Activated effector memory CD4-positive, alpha-beta T cell treated with anti-CD3 and anti-CD28 coated beads, Interleukin-2, amount 50 U/mL, for 16 hours (primary cell): Measurements from ENCODE around the gene GLDC.

Experiments
- DNase-seq: peaks from one replicate; pipeline ENCODE4 v3.0.0-alpha.2; 2020

Gene GLDC

DNA sequence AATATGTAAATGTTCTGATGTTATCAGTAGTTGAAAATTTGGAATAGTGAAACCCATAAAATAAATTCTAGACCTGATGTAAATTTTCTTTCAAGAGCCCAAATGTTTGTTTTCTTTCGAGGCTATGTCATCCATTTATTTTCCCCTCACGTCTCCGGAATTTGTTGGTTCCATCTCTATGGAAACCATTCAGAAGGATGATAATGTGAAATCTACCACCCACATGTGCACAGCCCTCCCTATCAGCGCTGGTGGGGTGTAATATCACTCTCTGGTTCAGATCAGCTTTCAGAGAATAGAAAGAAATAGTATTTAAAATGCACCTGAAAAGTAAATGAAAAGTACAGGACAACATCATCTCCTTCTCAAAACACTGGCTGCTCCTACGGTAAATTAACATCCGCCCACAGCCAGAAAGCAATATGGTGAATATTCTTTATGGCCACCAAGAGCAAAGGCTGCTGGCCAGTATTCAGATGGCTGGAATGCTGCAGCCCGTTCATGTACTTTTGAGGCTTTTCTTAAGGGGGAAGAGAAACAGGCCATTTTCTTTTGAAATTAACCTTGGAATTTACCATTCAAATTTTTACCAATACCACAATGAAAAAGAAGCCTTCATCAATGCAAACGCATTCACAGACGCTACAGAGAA, 28.5 kb downstream of the GLDC start:
- DNase-seq: no peak

DNA sequence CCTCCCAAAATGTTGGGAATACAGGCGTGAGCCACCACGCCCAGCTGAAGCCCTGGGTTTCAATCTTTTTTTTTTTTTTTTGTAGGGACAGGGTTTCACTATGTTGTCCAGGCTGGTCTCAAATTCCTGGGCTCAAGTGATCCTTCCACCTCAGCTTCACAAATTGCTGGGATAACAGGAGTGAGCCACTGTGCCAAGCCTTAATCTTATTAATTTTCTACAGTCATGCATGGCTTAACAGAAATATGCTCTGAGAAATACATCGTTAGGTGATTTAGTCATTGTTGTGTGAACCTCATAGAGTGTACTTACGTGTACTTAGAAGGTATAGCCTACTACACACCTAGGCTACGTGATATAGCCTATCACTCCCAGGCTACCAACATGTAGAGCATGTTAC, 31.0 kb downstream of the GLDC start:
- DNase-seq: no peak

DNA sequence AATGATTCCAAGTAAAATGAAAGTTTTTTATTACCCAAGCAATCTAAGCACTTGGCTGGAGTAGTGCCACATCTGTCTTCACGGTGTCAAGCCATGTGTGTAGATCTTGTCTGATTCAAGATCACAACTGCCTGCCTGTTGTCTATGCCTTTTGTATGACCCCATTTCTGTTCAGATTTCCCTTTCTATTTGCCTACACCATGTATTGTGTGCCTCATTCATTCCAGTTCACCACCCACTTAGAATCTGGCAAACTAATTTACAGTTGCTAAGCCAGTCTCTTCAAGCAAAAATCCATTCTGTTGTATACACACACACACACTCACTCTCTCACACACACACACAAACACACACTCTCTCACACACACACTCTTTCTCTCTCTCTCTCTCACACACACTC, 33.7 kb downstream of the GLDC start:
- no peak for DNase-seq

DNA sequence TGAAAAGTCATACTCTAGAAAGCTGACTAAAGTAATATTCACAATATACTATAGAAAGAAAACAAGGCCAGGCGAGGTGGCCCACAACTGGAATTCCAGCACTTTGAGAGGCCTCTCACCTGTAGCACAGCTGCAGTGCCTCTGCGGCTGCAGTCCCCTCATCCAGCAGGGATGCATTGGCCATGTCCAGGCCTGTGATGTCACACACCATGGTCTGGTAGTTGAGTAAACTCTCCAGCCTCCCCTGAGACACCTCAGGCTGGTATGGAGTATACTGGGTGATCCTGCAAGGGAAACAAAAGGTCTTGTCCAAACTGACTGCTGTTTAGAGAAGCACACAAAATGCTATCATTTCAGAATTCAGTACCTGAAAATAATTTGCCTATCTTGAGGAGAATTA, 35.5 kb downstream of the GLDC start:
- DNase-seq: no peak

DNA sequence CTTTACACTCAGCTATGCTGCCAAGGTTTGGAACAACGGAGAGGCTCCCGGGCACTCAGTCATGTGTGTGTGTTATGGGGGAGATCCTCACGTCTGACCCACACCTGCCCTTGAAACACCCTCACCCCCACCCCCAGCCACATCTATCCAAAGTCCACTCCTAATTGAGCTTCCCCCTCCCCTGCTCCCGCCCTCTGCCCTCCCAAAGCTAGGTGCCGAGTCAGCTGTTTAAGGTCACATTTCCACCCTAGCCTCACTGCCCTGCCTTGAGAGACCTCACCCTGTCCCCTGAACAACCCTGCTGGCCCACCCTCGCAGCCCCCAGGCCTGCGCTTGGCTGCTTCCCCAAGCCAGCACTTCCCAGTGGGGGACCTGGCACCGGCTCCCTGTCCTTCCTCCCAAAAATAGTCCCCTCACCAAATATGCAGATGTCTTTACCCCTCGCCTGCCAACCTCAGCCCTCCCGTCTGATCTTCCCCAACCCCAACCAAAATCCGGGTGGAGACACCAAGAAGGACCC, 36.0 kb downstream of the GLDC start:
- no peak for DNase-seq

DNA sequence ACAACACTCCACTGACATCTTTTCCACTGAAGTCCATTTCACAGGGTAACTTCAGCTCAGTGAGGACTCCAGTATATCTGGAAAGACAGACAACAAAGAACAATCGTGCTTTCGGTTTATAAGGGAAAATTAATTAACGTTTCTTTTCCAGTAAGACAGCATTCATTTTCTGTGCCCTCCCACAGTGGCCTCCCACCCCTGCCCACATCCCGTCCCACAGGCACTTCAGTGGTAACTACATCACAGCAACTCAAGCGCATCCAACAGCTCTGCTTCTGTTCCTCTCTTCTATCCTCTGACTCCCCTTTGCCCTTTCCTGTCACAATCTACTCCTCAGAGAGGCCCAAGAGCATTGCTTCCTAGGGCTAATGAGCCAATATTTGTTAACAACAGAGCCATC, 40.3 kb downstream of the GLDC start:
- DNase-seq: no peak

DNA sequence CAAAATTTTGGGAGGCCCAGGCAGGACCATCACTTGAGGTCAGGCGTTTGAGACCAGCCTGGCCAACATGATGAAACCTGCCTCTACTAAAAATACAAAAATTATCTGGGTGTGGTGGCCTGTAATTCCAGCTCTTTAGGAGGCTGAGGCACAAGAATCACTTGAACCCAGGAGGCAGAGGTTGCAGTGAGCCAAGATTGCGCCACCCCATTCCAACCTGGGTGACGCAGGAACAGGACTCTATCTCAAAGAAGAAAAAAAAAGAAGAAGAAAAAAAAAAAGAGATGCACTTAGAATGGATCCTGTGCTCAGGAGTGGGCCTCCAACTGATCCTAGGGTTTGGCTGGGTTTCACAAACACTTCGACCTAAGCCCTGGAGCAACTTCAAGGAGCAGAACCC, 45.1 kb downstream of the GLDC start:
- DNase-seq: no peak

DNA sequence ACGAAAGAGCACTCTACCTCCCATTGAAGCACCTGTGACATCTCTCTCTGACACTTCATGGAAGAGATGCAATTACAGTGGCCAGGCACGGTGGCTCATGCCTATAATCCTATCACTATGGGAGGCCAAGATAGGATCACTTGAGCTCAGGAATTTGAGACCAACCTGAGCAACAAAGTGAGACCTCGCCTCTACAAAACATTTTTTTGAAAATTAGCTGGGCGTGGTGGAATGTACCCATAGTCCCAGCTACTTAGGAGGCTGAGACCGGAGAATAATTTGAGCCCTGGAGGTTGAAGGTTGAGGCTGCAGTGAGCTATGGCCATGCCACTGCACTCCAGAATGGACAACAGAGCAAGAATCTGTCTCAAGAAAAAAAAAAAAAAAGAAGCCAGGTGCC, 45.5 kb downstream of the GLDC start:
- DNase-seq: no peak

DNA sequence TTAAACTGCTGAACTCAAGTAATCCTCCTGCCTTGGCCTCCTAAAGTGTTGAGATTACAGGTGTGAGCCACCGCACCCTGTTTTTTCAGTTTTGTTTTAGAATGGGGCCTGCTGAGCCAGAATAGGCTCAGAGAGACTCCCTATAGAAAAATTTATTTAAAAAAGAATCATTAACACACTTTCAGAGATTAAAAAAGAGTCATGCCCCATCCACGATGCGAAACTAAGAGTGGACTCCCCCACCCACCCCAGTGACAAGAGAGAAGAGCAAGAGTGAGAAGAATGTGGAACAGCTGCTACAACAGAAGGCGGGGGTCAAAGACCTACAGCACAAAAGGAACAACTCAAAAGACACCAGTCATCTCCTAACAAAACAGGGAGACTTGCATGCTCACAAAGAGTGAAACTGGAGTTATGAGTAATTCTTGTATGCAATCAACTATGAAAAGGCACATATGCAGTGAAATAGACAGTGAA, 47.2 kb downstream of the GLDC start:
- DNase-seq: no peak

DNA sequence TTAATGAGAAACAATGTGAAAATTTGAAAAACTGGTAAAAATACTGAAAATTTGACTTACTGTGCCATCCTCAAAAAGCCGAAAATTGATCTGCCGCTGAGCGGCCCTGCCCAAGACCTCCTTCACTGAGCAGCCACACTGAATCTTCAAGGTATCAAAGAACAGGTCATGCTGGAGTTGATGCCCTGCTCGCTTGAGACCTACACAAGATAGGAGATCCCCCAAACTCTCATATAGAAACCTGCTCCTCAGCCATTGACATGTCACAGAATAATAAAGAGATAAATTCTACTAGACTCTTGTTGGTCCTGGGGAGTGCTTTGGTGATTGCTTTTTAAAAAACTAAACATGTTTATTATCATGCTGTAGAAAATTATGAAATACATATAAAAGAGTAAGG, 52.7 kb downstream of the GLDC start:
- no peak for DNase-seq

DNA sequence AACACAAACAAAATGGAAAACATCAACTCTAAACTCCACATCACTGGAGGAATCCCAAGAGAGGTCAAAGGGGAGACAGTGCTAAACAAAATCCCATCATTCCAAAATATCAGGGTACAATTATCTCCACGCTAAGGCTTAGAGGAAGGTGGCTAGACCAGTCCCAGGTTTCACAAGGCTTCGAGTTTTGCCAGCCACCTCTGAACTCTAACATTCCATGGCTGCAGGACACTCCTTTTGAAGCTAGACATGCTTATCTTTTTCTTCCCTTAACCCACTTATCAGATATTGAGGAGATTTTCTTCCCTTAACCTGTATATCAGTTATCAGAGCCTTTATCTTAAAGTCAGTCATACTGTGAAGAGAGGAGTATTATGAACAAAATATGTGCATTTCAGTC, 53.3 kb downstream of the GLDC start:
- DNase-seq: no peak

DNA sequence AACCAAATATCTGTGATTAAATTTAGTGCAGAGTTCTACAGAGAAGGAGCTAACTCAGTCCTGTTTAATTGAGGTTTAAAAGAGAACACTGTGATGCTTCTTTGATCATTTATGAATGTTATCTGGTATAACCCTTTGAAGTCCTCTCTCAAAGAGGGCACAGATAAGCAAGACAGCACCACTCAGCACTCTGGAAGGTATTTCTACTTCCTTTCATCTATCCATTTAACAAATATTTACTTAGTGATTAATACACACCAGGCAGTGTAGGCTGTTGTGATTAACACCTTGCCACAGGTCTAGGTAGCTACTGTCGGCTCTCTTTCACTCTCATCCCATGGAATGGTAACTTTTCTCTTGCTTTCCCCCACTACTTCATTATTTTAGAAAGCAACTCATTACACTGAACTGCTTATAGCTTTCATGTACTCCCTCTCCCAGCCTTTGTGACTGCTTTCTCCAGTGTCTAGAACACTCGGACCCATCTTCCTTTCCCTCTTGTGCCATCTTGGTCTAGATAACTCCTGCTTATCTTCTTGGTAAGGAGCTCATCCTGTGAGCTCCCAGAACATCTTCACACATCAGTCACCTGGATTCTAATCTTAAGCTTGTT, 54.7 kb downstream of the GLDC start:
- DNase-seq: no peak

DNA sequence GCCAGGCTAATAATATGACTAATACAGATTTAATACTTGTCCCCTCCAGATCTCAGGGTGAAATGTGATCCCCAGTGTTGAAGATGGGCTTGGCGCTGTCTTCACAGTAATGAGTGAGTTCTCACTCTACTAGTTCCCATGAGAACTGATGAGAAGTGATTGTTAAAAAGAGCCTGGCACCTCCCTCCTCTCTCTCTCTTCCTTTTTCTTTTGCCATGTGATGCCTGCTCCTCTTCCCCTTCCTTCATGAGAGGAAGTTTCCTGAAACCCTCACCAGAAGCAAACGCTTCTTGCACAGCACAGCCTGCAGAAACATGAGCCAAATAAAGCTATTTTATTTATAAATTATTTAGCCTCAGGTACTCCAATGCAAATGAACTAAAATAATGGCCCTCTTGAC, 55.2 kb downstream of the GLDC start:
- DNase-seq: no peak

DNA sequence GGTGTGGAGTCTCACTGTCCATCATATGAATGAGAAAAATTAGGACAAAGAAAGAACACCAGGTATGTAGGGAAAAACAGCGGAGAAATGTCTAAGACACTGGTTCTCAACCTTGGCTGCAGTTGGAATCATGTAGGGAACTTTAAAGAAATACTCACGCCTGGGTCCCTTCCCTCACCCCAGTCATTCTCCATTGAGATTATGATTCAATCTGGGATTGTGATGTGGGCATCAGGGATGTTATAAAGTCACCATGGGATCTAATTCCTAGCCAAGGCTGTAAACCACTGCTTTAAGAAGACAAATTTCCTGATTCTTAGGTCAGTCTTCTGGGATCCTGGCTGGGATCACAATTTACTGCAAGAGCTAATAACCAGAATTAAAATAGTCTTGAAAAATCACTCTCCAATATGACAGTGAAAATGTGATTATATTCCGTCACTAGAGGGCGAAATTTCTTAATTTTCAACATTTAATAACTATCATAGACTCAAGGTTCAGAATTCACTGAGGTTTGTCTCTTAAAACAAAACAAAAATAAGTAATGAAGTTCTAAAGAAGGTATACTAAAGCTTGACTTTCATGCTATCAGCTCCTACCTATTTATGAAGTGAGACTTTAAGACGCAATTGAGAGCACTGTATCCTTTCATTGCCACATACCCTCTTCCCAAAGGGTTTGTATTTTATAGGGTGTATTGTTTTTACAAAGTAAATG, 60.5 kb downstream of the GLDC start:
- DNase-seq: no peak

DNA sequence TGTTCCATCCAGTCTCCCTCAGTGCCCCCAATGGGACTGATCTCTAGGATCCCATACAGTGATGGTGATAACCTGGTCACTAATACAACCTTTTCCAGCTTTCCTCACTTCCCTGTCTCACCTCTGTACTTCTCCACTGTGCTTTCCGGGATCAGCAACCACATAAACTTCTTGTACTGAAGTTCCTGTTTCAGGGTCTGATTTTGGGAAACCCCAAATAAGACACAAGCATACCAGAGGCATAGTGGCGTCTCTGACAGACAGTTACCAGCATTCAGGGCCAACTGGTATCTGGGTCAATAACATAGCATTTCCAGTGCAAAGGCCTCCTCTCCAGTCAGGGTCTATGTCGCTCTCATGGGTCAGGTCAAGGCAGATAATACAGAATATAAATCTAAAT, 64.3 kb downstream of the GLDC start:
- no peak for DNase-seq

DNA sequence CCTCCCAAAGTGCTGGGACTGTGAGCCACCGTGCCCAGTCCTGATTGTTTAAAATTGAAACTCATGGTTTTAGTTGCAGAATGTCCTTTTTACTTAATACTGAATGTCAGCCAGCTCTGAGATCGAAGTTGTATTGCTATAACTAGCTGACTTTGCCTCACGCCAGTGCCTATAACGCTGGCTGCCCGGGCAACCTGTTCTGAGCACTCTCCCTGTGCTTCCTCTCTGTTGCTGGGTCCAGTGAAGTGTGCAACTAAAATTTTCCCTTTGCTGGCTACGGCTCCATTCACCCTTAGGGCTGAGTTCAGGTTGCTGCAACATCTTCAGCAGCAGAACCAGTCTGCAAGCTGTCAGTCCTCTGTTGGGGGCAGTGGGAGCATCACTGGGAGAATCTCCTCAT, 65.9 kb downstream of the GLDC start:
- no peak for DNase-seq

DNA sequence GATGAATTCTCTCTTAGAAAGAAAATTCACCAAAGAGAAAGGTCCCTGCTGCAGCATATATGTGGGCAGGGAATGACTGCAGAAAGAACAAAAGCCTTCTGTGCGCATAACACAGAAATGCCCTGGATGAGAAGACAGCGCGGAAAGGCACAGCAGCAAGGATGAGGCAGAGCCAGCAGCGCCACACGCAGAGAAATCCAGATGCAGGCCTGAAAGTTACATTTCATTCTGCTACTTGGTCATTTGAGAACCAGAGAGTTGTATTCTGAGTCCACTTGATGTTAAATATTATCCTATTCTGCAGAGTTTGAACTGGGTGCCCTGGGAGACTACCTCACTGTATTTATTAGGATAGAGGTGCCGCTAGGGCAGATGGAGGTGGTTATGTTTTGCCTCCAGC, 68.5 kb downstream of the GLDC start:
- DNase-seq: no peak

DNA sequence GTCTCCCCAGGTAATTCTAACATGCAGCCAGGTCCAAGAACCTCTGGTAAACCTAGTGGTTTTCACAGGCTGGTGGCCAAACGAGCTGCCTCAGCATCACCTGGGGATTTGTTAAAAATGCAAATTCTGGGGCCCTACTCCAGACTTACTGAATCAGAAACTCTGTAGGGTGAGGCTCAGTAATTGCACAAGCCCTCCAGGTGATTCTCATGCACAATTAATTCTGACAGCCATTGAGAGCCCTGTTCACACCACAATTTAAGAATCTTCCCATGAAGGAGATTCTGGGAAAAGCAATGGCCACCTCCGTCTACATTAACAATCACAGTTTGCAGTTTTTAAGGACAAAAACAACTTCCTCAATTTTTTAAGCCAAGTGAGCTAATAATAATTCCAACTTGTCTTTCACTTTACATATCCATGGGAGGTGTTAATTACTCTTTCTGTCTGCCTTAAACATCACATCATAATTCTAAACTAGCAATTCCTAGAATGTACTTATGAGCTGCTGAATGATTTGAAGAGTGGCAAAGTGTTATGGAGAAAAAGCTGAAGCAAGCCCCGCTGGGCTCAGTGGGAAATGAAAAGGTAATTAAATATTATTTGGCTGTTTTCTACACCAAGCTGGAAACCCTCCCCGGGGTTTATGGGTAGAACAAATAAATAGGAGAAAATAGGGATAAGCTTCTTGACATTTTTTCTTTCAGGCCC, 70.0 kb downstream of the GLDC start:
- no peak for DNase-seq

DNA sequence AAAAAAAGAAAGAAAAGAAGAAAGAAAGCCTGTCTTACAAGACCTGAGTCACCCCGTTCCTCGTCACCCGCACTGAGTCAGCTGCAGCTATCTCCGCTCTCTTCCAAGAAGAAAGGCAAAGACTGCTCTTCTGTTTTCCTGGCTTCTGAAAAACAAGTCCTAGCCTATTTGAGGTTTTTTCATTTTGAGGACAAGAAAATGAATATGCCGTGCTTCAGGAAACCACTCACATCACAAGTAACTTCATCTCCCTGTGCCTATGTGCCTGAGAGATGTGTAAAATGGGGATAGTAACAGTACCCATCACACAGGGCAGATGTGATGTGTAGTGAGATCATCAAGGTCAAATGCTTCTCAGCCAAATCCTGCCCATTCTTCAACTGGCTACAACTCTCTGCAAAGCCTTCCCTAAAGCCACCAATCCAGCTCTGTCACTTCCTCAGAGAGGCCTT, 78.4 kb downstream of the GLDC start:
- DNase-seq: peak; percentile 76

DNA sequence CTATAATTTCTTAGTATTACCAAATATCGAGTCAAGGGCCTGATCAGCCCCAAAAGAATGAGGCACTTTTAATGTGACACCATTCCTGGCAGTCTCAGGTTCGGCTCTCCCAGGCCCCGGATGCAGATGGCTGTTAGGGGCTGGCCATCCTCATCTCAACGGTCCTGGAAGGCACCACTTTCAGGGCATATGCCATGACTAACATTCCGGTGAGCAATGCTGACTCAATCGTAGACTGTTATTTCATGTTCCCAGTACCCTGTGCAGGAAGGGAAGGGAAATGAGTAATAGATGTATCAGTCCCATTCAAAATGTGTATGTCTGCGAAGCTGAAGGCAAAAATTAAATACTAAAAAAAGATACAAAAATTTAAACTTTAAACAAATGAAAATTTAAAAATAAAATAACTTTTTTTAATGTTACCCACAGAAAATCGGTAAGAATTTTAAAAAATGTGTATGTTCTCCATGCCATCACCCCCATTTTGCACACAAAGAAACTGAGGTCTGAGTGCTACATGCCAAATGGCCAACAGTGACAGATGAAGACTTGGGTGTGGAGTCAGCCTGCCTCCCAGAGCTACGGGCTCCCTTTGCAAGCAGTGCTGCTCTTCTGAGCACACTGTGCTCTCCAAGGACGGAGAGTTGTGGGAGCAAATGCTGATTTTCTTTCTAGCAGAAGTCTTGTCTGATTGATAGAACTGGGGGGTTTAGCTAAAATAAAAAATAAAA, 79.0 kb downstream of the GLDC start:
- peak; percentile 76 for DNase-seq

DNA sequence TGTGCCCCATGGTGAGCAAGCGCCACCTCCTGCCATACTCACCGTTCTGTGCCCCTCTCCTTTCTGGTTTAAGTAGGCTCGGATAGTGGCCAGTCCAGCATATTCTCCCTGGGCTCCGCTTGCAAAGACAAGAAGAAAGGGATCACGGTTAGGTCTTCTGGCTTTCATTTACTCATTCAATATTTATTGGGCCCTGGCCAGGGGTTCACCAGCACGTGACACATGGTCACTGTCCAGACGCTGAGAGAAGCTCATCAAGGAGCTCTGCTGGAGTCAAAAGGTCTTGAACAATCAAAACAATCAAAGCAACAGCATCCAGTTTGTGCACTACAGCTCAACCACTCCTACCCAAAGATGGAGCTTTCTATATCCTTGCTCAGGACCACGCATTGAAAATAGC, 80.2 kb downstream of the GLDC start:
- DNase-seq: no peak

DNA sequence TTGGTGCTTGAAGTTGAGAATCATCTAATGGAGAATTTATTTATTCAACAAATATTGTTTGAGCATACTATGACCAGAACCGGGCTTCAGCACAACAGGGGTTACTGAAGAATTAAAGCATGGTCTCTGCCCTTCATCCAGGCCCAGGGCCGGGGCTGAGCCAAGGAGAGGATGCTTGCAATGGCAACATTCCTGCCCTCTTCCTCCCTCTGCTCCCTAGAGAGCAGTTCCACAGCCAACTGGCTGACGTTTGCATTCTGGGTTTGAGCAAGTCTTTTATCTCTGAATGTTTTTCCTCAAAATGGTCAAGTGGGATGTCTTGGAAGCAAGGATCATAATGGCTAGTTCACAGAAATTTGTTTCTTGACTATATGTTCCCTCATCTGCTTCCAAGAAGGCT, 80.7 kb downstream of the GLDC start:
- DNase-seq: no peak

DNA sequence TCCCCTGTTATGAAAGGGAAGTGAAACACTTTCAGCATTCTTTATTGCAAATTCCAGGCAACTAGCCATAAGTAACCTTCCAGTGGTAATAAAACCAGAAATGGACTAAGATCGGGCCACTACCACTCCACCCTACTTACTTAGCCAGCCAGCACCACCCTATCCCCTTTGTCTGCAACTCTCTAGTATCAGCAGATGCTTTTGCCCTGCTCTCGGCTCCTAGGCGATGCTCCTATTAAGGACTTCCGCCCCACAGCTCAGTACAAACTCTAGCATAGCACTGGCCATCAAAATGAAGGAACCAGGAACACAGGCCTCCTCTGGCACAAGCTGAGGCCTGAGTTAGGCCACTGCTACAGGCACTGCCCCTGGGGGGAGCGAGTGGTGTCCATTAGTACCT, 81.2 kb downstream of the GLDC start:
- no peak for DNase-seq
